LHCN-M2 (cell line): ENCODE measurements around the gene RPL23. TPM values are rescaled to one million over a fixed set of nuclear protein-coding genes. Genes with fewer than 3 reads are reported as not detected.

ENCODE experiments used
- DNase-seq: peaks from one replicate; pipeline ENCODE4 v3.0.0-alpha.2; 2012; ENCODE audit warnings: low read depth
- total RNA-seq: library from RNA; depleted of rRNA; stranded (reverse); fragments of >200 nt; gene quantifications from 2 replicates; pipeline ENCODE4 v1.2.3, GENCODE V29; 2014

RPL23 gene
- total RNA-seq, 1 experiment from 2014 or later: 945 TPM

DNA sequence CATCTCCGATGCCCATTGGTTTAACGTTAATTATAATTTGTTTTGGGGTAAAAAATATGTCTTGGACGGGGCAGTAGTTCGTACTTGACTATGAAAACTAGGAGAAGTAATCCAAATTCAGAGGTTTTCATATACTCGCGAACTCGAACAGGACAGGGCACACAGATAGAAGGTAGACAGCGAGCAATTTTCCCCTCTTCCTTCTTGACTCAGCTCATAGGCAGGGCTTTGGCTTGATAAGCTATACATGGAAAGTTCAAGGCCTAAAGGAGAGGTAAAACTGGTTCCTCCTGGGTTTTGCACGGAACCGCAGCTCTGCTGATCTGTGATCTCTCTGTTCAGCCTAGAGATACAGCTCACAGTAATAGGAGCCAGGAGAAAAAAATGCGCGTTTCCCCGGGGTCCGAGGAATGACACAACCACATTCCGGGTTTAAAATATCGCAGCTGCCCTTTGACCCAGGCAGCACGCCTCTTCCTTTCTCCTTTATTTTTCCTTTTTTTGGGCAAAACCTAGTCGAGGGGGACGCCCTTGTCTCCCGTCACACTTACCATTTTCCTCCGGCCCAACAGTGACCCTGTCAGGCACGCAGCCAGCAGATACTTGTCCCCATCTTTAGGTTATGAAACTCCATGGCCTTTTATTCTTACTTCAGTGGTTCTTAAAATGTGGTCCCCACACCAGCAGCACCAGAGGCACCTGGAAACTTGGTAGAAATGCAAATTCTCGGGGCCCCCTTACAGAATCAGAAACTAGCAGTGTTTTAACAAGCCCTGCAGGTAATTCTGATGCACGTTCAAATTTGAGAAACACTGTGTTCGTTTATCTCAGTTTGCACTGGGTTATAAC is 14.7 kb upstream of the RPL23 start:
- peak; percentile 73 for DNase-seq

- peak; percentile 76 for DNase-seq
Measured at GRCh38 chr17:38867179-38867967, 13.9 kb upstream of the RPL23 start.

DNA sequence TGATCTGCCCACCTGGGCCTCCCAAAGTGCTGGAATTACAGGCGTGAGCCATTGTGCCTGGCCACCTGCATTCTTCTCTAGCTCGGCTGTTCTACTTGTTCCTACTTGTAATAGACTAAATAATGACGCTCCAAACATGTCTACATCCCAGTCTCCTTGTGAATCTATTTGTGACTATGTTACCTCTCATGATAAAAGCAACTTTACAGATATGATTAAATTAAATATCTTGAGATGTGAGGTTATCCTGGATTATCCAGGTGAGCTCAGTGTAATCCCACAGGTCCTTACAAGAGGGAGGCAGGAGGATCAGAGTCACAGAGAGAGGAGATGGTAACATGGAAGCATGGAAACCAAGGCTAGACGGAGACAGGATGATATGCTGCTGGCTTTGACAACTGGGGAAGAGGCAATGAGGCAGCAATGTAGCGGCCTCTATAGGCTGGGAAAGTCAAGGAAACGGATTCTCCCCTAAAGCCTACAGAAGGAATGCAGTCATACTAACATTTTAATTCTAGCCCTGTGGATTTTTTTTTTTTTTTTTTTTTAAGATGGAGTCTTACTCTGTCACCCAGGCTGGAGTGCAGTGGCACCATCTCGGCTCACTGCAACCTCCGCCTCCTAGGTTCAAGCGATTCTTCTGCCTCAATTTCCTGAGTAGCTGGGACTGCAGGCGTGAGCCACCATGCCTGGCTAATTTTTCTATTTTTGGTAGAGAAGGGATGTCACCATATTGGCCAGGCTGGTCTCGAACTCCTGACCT is 11.3 kb upstream of the RPL23 start:
- no peak for DNase-seq

- peak; percentile 60 for DNase-seq
Measured at GRCh38 chr17:38861399-38861843, 7.9 kb upstream of the RPL23 start.

- DNase-seq: no peak
Measured at GRCh38 chr17:38857271-38857670, 3.8 kb upstream of the RPL23 start.

- peak; percentile 27 for DNase-seq
Measured at GRCh38 chr17:38855101-38855714, 1.7 kb upstream of the RPL23 start.

- DNase-seq: no peak
Measured at GRCh38 chr17:38852771-38853291, 690 bp downstream of the RPL23 start.

DNA sequence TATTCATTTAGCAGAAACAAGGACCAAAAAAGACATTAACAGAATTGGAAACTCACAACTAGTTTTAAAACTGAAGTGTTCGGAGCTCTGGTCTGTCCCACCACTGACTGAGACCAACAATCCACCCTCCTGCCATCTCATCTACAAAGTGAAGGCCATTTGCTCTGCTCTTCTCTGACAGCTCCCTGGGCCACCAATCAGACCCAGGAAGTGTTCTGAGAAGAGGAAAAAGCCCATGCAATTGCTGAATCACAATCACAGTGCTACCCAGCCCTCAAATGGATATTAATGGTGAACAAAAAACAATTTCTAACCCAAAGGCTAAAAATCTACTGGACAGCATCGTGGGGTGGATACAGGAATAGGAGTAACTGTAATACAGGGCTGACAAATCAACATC is 2.1 kb downstream of the RPL23 start:
- DNase-seq: peak; percentile 20

- DNase-seq: no peak
Measured at GRCh38 chr17:38850374-38850773, 3.1 kb downstream of the RPL23 start.

DNA sequence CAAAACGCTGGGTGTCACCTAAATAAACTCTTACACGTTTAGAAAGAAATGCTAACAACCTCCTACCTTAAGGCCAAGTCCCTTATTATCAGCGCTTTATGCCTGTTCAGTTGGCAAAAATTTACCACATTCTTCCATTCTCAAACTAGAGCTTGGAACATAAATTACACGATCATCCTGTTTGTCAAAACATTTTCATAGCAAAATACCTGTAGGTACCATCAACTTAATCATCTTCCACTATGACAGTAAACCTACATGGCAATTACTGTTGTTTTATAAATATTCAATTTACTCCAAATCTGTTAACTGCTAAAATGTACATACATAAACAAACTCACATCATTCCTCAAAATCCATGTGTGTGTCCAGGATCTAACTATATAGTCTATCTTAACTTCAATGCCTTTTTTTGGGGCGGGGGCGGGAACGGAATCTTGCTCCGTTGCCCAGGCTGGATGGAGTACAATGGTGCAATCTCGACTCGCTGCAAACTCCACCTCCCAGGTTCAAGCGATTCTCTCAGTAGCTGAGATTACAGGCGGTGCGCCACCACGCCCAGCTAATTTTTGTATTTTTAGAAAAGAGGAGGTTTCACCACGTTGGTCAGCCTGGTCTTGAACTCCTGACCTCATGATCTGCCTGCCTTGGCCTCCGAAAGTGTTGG is 4.4 kb downstream of the RPL23 start:
- DNase-seq: no peak

GRCh38 chr17:38848557-38848891 is 5.0 kb downstream of the RPL23 start:
- DNase-seq: no peak

DNA sequence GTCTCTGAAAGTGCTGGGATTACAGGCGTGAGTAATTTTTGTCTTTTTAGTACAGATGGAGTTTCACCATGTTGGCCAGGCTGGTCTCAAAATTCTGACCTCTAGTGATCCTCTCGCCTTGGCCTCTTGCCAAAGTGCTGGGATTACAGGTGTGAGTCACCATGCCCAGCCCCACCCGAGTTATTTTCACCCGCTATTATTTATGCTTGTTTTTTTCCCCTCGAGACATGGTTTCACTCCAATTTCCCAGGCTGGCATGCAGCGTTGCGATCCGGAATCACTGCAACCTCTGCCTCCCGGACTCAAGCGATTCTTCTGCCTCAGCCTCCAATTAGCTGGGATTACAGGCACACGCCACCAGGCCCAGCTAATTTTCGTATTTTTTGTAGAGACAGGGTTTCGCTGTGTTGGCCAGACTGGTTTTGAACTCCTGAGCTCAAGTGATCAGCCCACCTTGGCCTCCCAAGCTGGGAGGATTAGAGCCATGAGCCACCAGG is 9.2 kb downstream of the RPL23 start:
- peak; percentile 87 for DNase-seq

DNA sequence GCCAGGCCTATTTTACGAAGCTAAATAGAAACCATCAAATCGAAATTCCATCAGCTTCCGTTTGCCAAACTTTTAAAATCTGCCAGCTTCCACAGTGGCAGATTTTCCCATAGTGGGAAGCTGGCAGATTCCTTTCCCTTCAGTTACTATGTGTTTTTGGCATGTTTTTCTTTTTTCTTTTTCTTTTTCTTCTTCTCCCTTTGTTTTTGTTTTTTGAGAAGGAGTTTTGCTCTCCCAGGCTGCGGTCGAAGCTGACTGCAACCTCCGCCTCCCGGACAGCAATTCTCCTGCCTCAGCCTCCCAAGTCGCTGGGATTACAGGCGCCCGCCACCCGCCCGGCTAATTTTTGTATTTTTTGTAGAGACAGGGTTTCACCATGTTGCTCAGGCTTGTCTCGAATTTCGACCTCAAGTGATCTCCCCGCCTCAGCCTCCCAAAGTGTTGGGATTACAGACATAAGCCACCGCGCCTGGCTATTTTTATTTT is 27.7 kb downstream of the RPL23 start:
- no peak for DNase-seq

DNA sequence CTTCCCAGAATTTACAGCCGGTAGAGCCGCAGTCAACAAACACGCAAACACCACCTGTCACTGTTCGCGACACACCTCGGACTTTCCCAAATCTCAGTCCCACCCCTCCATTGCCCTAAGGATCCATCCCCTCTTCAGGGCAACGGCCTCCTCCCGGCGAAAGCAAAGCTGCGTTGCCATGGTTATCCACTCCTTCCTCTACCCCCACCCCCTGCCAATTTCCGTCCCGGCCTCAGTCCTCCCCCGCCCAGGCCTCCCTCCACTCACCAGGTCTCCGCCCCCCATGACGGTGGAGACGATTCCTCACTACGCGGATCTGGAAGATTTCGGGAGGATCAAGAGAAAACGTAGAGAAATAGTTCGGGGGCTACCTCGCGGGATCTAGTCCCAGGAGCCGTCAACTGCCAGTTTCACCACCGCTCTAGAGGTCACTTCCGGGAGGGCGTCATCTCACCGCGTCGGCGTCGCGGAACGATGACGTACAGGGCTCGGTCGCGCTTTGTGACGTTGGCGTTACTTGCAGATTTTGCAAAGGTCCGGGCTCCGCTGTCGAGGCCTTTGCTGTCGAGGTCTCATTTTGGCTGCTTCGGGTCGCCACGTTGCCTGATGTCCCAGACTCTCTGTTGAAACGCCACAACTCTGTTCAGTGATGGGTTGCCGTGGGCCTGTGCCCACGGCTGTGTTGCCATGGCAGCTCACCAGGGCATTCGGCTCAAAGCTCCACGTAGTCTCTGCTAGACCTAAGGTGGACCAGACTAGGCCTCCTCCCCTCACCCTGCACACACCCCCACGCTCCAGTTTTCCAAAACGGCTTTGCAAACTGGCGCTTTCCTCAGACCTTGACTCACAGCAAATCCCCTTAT is 28.4 kb downstream of the RPL23 start, which contains the start of gene CWC25:
TSS of gene CWC25 (minus strand) at position 423 of the 863 bp plus-strand sequence. CDS start at position 285, 138 bp downstream.
- peak; percentile 94 for DNase-seq

GRCh38 chr17:38815576-38816193 is 37.8 kb downstream of the RPL23 start:
- peak; percentile 66 for DNase-seq

- DNase-seq: no peak
Measured at GRCh38 chr17:38809828-38810227, 43.7 kb downstream of the RPL23 start.

- no peak for DNase-seq
Measured at GRCh38 chr17:38800237-38800760, 53.2 kb downstream of the RPL23 start.

DNA sequence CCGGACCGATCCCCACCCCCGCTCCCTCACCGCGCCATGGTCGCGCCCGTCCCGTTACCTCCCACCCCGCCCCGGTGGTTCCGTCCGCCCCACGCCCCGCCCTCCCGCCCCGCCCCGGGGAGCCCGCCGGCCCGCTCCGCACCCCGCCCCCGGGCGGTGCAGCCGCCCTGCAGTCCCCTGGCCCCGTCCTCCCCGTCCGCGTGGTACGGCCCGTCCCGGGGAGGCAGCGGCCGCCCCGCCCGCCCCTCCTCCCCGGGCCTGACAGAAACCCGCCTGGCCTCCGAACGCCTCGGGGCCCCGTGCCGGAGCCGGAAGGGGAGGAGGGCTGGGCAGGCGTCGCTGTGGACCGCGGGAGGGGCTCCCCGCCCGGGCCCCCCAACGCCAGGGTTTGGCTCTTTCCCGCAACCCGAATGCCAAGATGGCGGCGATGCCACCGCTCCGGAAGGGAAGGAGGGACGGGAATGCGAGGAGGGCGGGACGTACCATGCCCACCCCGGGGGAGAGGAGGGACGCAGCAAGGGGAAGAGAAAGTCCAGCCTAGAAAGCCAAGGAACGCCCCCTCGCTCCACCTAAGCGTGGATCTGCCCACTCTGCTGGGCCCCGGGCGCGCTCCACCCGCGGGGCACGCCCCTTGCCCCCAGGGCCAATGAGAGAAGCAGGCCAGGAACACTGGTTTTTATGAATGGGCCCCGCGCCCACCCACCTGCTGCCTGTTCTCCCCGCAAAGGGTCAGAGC is 53.9 kb downstream of the RPL23 start, which contains the start of gene PIP4K2B:
TSS of gene PIP4K2B (minus strand) at position 56 of the 736 bp plus-strand sequence. CDS start 132 bp downstream, outside the sequence.
- DNase-seq: peak; percentile 98
